HG03460 (cell line): Measurements from ENCODE around the gene LTBP4.

Experiments
- ATAC-seq: cut with Tn5 transposase; IDR thresholded peaks from one replicate; pipeline ENCODE4 v1.9.1; 2021; ENCODE audit not compliant: unreplicated experiment

Gene LTBP4

DNA sequence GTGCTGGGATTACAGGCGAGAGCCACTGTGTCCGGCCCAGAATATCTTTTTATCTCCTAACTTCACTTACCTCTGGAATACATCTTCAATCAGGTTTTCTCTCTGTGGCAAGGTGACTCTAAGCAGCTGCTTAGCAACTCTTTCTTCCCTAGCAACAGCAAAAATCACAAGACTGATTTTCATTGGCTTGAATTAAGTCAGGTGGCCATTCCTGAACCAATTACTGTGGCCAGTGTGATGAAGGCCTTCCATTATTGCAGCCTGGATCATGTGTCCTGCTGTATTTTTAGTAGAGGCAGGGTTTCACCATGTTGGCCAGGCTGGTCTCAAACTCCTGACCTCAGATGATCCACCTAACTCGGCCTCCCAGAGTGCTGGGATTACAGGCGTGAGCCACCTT is 9.0 kb upstream of the LTBP4 start:
- no peak for ATAC-seq

DNA sequence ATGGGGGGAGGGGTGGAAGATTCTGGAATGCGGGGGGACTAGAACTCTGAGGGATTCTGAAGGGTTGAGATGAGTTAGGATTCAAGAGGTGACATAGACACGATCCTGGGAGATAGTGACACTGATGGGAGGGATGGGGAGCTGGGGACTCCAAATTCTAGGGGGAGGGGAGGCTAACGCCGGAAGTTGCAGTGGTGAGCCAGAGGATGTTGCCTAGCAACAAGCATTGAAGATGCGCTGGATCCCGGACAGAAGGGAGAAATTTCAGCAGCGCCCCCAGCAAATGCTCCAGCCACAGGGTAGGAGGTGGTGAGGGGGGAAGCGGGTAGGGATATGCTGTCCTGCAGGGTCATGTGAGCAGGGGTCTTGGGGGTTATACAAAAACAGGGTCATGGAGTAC is 6.9 kb upstream of the LTBP4 start:
- ATAC-seq: no peak

DNA sequence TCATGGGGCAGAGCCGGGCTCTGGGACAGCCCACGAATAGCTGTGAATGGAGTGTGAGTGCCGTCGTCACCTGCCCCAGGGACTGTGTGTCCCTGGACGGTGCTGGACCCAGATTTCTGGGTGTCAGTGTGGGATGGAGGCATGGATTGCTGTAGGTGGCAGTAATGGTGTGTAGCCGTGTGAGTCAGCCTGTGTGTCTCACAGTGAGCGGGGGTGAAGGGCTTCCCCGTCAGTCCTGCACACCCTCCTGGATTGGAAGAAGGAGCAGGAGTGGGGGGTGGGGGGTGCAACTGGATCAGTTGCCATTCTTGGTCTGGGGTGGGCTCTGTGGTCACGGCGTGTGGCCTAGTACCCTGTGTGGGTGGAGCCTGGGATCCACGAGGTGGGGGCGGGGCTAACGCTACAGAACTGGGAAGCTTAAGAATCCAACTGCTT is 6.5 kb upstream of the LTBP4 start:
- no peak for ATAC-seq

DNA sequence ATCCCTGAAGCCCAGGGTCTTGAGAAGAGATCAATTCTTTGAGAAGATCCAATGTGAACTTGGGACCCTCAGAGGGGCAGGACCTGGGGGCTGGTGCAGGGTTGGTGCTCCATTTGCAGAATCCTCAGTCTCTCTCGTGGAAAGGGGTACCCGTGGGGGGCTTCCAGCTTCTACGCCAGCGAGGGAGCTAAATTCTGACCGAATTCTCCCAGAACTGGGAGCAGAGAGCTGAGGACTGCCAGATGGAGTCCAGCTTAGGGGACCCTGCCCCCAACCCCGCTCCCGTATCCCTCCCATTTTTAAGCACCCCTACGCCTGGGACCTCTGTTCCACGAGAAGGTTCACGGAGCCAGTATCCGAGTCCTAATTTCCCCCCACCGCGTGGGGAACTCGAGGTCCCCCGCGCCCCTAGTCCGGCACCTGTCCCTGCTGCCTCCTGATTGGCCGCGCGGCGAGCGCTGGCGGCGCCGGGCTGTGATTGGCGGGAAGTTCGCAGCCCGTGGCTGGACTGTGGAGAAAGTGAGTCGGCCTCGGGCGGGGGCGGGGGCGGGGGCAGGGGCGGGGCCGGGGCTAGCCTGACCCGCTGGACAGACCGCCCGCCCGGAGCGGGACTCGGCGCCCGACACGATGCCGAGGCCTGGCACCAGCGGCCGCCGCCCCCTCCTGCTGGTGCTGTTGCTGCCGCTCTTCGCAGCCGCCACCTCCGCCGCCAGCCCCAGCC is 4.4 kb upstream of the LTBP4 start:
- ATAC-seq: no peak

DNA sequence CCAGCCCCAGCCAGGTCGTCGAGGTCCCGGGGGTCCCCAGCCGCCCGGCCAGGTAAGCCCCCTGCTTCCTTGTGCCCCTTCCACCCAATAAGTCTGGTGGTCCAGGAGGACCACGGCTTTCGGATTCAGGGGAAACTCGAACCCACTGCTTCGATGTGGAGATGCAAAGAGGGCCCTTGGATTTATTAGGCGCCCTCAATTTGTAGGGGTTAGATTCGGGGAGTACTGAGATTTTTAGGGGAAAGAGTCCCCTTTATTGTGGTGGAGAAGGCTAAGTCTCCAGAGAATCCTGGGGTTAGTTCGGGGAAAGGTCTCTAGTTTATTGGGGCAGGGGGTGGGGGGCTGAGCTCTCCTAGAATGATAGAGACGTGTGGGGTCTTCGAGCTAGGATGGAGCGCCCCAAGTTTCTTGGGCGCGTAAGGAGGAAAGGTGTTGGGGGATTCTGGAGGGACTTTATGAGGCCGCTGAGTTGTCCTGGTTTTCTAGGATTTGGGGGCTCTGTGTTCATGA is 3.8 kb upstream of the LTBP4 start:
- no peak for ATAC-seq

DNA sequence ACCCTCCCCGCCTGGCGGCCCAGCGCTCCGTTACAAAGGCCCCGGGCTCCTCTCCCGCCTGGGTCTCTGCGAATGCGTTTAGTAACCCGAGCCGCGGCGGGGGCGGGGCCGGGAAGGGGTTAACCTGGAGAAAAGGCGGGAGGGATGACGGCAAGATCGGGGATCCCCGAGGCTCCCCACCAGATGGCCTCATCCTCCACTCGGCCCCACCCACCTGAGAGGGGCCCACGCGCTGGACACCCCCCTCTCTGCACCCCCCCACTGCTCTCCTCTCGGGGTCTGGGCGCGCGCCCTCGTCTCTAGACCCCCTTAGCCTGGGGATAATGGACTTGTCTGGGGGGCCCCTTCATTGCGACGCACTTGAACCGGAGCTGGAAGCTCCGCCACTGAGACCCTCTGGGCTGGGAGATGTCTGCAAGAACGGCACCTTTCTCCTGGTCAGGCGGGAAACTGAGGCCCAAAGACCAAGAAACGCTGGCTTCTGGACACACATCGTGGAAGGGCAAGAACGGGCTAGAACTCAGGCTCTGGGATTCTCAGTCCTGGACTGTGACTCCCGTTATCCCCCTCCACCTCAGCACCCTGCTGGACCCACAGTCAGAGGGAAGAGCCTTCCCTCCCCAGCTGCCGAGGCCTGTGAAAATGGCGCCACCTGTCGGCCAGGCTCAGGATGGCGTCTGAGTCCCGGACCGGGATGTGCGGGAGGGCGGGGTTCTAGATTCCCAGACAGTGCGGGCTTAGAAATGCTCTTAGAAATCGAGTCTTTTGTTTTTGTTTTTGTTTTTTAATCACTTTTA is 2.9 kb upstream of the LTBP4 start:
- no peak for ATAC-seq

DNA sequence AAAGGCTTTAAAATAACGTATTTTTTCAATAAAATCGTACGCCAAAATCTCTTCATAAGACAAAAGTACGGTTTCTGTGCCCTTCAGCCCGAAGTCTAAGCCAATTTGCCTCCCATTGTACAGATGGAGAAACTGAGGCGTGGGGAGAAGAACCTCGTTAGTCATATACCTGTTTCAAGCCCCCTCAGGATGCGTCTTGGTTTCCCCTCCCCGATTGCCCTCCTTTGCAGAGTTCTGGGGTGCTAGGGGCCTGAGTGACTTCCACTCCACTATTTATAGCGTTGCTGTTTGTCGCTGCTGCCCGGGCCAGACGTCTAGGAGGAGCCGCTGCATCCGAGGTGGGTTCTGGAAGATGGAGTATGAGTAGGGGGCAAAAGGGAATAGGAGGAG is 2.3 kb upstream of the LTBP4 start:
- no peak for ATAC-seq

DNA sequence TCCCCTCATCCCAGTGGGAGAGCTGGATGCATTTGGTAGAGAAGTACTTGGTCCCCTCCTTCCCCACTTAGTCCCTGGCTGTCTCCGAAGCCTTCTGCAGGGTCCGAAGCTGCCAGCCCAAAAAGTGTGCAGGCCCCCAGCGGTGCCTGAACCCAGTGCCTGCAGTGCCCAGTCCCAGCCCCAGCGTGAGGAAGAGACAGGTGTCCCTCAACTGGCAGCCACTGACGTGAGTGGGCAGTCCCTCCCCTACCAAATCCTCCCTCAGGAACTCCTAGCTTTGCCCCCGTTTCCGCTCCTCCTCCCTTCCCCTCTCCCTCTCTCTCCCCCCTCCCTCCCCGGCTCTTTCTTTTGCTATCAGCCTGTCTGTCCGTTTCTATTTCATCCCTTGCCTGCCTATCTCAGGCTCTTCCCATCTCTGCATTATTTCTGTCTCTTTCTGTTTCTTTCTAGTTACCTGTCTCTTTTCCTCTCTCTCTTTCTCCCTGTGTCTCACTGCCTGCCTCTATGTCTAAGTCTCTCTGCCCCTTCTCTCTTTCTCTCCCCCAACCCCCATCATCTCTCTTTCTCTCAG is 1.8 kb upstream of the LTBP4 start:
- ATAC-seq: no peak

DNA sequence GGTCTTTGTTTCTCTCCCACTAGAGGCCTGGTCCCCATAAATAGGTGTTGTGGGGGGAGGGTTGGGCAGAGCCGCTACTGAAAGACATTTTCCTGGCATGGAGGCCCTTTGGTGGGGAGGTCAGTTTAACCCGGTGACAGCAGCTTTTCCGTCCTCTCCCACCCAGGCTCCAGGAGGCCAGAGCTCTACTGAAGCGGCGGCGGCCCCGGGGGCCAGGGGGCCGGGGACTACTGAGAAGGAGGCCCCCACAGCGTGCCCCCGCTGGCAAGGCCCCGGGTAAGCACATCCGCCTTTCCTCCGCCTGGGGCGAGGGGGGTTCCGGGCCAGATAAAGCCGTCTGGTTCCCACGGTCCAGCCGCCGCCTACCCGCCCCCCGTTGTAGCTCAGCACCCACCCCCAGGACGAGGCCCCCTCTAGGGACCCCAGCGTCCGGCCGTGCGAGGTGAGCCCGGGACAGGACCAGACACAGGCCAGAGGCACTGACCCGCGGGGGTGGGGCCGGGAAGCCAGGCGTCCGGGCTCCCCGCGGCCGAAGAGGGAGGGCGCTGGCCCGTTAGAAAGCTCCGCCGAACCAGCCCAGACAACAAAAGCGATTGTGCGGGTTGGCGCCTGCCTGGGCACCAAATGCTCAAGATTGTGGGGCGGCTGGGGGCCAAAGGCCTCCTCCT is 1.1 kb upstream of the LTBP4 start:
- ATAC-seq: no peak

DNA sequence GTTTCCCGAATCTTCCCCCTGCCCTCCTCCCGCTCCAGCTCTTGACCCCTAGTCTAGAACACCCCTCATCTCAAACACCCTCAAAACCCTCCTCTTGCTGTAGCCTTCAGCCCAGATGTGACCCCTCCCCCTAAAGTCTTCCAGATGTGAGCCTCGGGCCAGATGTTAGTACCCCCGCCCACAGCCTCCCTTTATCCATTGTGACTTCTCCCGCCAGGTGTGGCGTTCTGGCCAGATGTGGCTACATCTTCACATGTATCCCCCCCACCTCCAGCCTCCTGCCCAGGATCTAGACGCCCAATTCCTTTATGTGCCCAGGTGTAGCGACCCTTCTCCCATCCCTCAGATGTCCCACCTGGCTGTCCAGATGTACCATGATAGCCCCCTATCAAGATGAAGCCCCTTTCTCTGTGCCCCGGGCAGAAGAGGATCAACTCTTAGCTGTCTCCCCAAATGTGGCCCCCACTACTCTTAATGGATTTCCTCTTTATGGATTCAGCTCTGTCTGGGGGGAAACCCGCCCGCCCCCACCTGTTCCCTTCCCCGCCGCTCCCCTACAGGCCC is 517 bp upstream of the LTBP4 start:
- no peak for ATAC-seq

DNA sequence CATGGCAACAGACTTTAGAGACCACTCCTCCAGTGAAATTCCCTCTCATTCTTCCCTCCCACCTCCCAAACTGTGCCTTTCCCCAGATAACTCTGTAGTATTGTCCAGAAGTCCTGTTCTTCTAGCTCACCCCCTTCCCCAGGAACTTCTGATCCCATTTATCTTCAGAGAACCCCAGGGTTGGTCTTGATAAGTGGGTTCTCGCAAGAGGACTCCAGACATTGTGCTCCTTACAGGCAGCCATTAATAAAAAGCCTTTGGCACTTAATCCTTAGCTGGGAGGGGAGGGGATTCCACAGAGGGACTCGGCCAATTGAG is 1.9 kb downstream of the LTBP4 start:
- no peak for ATAC-seq

DNA sequence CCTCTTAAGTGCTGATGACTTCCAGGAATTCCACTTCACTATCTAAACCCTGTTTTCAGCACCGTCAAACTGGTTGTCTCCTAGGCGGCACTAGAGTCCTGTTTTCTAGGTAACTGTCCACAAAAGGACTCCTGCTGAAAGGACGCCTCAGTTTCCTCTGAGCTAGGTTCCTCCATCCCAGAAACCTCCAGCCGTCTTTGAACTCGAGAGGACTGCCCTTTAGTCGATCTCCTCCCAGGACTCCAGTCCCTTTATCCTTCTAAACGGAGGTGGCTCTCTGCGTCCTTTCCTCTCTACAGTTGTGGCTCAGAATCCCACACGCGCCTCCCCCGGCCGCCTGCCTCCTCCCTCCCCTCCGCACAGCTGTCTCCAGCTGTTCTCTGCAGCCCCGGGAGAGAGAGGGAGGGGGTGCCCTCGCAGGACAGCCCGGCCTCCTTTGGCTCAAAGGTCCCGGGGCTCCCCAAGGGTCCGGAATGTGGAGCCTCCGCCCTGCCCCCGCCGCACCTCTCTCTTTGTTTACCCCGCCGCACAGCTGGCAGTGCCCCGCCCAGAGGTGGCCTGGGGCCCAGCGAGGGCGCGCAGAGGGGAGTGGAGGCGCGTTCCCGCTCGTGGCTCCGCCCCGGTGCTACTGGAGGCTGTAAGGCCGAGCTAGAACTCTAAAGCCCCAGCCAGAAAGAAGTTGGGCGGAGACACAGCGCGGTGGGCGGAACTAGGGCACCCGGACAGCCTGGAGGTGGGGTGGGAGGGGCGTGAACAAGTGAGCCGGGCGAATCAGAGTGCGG is 2.4 kb downstream of the LTBP4 start:
- ATAC-seq: peak; percentile 67

DNA sequence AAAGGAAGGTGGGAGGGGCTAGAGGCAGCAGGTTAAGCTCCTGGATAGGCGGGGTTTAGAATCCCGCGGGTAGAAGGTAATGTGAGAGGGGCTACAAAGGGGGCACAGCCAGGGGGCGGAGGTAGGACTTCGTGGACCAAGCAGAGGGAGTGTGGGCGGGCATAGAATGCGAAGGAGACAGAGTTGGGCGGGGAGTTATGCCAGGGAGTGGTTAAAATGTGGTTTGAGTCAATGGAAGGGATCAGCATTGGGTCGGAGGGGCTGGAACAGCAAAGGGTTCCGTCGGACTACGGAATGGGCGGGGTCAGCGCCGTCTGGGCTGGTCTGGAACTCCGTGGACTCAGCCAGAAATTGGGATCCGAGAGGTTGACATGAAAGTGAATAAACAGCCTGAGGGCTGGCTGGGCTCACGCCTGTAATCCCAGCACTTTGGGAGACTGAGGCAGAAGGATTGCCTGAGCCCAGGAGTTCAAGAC is 3.0 kb downstream of the LTBP4 start:
- no peak for ATAC-seq

DNA sequence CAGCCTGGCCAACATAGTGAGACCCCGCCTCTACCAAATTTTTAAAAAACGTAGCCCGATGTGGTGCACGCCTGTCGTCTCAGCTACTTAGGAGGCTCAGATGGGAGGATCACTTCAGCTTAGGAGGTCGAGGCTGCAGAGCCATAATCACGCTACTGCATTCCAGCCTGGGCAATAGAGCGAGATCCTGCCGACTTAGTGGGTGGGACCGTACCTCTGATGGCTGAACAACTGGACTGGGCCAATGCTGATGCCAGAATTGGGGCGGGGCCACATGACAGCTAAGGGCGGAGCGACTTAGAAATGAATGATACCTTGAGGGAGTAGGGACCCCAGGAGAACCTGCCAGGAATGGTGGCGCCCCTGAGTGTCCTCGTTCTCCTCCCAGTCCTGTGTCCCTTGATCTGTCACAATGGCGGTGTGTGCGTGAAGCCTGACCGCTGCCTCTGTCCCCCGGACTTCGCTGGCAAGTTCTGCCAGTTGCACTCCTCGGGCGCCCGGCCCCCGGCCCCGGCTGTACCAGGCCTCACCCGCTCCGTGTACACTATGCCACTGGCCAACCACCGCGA is 3.6 kb downstream of the LTBP4 start:
- no peak for ATAC-seq

DNA sequence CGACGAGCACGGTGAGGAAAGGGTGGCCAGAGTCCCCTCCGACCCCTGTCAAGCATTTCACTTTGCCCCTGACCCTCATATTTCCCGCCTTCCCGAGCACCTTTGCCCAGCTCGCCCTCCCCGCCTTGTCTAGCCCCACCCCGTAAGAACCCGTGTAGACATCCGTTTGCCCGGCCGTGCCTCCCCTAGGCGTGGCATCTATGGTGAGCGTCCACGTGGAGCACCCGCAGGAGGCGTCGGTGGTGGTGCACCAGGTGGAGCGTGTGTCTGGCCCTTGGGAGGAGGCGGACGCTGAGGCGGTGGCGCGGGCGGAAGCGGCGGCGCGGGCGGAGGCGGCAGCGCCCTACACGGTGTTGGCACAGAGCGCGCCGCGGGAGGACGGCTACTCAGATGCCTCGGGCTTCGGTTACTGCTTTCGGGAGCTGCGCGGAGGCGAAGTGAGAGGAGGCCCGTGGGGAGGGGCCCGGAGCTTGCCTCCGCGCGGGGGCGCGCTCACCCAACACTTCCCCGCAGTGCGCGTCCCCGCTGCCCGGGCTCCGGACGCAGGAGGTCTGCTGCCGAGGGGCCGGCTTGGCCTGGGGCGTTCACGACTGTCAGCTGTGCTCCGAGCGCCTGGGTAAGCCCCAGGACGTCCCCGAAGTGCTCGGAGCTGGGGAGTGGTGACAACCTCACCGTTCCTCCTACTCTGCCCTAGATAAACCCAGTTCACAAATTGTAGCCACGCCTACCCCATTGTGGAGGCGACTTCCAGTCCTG is 4.2 kb downstream of the LTBP4 start:
- ATAC-seq: peak; percentile 25

DNA sequence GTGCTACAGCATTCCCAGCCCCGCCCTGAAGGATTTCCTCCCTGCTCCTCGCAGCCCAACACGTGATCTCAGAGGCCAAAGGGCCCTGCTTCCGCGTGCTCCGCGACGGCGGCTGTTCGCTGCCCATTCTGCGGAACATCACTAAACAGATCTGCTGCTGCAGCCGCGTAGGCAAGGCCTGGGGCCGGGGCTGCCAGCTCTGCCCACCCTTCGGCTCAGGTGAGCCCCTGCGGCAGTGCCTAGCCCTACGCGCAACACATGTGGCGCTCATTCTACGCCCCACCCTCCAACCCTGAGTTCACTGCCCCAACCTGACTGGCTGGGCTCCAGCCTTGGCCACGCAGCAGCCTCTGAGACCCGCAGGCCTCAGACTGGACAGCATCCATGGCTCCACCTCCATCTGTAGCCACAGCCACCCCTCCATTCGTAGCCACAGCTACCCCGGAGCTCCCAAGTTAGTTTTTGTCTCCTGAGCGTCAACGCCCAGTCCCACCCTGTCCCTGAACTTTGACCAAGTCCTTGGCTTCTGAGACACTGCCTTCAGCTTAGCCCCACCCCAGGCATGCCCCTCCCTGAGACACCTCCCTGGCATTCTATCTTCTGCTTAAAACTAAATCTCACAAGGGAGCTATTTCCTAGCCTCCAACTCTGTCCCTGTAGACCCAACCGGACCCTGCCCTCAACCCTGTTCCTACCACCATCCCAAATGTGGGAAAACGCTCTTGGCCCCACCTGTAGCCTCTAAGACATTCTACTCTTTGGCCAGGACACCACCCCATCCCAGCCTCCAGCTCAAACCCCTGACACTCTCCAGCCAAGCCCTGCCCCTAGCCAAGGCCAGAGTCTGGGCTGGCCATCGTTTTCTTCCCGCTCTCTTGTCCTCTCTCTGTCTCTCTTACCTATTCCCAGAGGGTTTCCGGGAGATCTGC is 6.4 kb downstream of the LTBP4 start:
- ATAC-seq: no peak

DNA sequence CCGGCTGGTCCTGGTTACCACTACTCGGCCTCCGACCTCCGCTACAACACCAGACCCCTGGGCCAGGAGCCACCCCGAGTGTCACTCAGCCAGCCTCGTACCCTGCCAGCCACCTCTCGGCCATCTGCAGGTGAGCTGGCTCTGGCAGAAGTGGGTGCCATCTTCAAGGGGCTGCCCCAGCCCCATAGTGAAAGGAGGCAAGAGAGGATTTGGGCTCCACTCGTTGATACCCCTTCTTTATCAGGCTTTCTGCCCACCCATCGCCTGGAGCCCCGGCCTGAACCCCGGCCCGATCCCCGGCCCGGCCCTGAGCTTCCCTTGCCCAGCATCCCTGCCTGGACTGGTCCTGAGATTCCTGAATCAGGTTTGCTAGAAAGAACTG is 7.1 kb downstream of the LTBP4 start:
- no peak for ATAC-seq

DNA sequence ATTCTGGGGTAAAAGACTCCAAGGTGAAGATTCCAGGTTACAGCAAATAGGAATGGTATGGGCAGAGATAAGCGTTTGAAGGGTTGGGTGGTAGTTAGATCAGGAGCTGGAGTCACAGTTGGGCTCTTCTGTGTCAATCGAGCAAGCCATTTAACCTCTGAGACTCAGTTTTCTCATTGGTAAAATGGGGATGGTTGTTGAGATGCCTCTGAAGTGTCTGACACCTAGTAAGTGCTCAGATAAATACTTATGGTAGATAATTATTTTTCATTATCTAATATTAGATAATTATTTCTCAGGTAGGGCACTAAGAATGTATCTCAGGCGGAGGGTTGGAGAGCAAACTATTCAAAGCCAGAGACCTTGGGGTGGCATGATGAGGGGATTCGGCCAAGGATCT is 7.8 kb downstream of the LTBP4 start:
- no peak for ATAC-seq
